HG03039 (cell line): ENCODE measurements around the gene F5.
A peak's percentile ranks its signal among the peaks of the same experiment; 100 is the strongest.
"Not testable (repeated sequence)": the region's sequence is repeated elsewhere in the genome, so short reads cannot be mapped to it uniquely, and the experiment has no call there.

Source experiments
- ATAC-seq: cut with Tn5 transposase; IDR thresholded peaks from one replicate; pipeline ENCODE4 v1.9.1; 2021; ENCODE audit warnings: mild to moderate bottlenecking, moderate library complexity; ENCODE audit not compliant: unreplicated experiment

F5 gene

GRCh38 chr1:169511316-169512005, 74.8 kb downstream of the F5 start:
- ATAC-seq: no peak

- ATAC-seq: no peak
Observed at GRCh38 chr1:169510060-169510459, 76.2 kb downstream of the F5 start.

- ATAC-seq: no peak
Observed at GRCh38 chr1:169509354-169509753, 76.9 kb downstream of the F5 start.

DNA sequence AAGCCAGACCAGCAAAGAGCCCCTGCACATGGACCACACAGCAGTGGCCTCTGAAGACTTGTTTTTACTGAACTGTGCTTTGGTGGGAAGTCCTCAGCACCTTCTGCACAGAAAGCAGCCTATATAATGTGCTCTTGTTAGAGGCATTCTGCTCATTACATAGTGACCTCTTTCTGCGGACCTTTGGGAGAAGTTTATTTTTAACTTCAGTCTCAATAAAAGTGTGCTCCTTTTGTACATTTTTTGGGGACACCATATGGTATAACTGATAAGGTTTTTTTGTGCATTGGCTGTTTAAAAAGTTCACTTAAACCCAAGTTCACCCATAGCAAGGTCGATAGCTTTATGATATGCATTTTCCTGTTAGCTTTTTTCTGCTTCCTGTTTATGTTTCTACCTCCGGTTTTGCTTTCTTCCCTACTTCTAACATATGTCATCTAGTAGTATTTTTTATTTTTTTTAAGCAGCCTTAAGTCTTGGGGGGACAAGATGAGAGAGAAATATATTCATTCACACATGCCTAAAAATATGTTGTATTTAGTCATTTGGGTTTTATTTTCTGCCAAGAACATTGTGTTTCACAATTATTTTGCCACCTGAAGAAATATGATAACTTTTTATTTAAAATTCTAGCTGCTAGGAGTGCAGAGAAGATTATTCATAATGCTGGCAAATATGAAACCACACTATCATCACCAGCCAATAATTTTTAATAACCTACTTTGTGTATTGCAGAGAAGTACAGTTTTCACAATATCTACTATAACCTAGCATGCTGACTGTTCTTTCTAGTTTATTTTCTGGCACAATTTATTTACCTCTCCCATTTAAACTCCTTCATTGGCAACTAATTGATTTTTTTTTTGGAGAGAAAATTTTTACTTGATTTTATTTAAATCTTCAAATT, 77.6 kb downstream of the F5 start:
- ATAC-seq: no peak

- ATAC-seq: no peak
Observed at GRCh38 chr1:169507413-169507812, 78.9 kb downstream of the F5 start.

GRCh38 chr1:169503601-169504000, 82.7 kb downstream of the F5 start:
- ATAC-seq: not testable (repeated sequence)

DNA sequence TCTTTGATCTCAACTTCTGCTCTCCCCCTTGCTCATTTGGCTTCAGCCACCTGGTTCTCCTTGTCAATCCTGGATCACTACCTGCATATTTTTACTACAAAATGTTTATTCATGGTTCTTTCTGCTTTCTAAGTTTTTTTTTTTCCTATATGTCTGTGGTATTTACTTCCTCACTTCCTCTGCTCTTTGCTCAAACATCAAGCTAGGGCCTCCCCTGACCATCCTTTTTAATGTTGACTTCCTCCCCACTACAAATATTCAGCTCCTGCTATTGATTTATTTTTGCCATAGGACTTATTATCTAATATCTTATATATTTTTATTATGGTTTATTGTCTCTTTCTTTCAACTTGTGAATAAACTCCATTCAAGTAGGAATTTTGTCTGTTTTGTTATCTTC, 86.5 kb downstream of the F5 start:
- no peak for ATAC-seq

DNA sequence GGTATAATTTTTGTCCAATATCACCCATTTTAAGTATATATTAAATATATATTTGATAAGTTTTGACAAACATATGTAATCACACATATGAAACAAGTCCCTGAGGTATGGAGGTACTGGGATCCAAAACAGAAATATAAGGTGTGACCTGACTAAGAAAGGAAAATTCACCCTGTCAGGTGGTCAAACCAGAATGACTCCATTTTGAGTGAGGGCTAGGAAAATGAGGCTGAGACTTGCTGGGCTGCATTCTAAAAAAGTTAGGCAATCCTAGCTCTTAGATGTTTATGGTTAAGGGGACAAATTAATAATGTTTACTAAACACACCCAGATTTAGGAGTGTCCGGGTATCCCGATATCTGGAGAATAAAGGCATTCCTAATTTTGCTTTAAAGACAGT, 89.0 kb downstream of the F5 start:
- no peak for ATAC-seq

DNA sequence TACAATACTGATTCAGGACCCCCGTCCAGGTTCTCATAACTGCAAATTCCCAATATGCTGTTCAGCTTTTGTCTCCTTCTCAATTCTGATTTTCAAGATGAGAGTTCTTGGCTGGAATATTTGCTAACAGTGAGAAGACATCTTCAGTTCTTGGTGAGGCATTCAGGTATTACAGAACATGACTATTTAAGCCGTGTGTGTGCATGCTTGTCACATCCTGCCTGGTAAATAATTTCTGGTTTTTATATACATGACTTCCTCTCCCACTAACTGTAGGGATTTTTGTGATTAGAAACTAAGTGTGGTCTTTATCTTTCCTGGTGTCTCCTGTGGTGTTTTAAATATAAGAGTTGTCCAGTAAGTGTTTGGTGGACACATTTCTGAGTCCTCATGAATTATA, 90.4 kb downstream of the F5 start:
- ATAC-seq: no peak

- ATAC-seq: no peak
Observed at GRCh38 chr1:169495046-169495775, 91.1 kb downstream of the F5 start.

GRCh38 chr1:169494343-169494742, 91.9 kb downstream of the F5 start:
- ATAC-seq: no peak

- ATAC-seq: no peak
Observed at GRCh38 chr1:169493251-169493650, 93.0 kb downstream of the F5 start.

GRCh38 chr1:169491845-169492281, 94.4 kb downstream of the F5 start:
- ATAC-seq: peak; percentile 63

DNA sequence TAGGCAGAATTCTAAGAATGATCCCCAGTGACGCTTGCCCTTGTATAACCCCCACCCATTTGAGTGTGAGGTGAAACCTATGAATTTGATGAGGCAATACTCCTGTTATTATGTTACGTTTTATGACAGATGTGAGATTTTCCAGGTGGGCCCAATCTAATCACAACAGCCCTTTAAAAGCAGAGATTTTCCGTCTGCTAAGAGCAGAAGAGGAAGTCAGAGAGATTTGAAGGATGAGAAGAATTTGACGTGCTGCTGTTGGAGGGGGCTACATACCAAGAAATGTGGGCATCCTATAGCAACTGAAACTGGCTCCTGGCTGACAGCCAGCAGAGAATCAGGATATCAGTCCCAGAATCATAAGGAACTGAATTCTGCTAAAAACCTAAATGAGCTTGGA, 98.1 kb downstream of the F5 start:
- ATAC-seq: no peak

GRCh38 chr1:169487561-169487960, 98.7 kb downstream of the F5 start:
- no peak for ATAC-seq

GRCh38 chr1:169487133-169487532, 99.1 kb downstream of the F5 start:
- no peak for ATAC-seq

GRCh38 chr1:169486281-169487051, 99.8 kb downstream of the F5 start:
- ATAC-seq: no peak

DNA sequence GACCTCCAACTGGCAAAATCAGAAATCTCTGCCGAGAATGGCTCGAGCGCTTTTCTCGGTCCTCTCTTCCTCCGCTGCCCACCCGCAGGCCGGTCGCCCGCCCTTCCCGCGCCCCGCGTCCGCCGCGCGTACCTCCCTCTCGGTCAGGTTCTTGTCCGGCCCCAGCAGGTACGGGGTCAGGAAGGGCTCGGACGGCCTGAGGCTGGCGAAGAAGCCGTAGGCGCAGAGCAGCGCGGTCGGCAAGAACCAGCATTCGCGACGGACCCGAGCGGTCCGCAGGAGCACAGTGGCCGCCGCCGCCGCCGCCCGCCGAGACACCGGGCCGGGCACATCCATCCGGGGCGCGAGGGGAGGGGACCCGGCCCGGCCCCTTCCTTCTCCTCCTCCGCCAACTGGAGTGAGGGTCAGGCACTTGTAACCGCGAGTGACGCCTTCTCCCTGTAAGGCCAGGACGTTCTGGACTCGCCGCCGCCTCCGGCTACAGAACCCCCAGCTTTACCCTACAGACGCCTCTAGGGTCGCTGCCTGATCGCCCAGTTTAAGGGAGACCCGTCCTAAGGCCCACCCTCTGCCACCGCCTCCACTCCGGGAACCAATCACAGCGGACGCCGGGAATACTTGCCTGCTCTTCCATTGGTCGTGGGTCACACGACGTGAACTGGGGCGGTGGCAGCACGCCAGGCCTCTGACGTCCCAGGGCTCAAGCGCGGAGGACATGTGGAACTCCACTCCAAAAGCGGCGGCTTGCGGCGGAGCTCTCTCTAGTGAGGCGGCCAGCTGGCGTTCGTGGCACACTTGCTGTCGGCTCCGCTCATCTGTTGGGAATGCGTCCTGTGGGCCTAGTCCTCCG, 100.6 kb downstream of the F5 start, which contains the start of gene SLC19A2:
Gene SLC19A2 (minus strand): TSS at position 514 of the 850 bp plus-strand sequence. CDS start 178 bp downstream, at position 336.
- ATAC-seq: peak; percentile 99

GRCh38 chr1:169484683-169485430, 101.4 kb downstream of the F5 start:
- ATAC-seq: peak; percentile 12
